Measurements from ENCODE around the gene CBR4.
"Not testable (repeated sequence)": the region's sequence is repeated elsewhere in the genome, so short reads cannot be mapped to it uniquely, and the experiment has no call there.

The CBR4 gene

GRCh38 chr4:168995537-168996295, 14.3 kb downstream of the CBR4 start:
- Histone ChIP-seq H3K4me1 (ENCODE audit: control insufficient read depth, insufficient read depth, low read length, poor library complexity, severe bottlenecking) (no peaks in the 10 kb centered on the region), H3K36me3 (ENCODE audit: control insufficient read depth, insufficient read depth, low read length) (peaks cover 8% of the 10 kb centered on the region), H3K27ac (ENCODE audit: insufficient read depth, low read length, poor library complexity, severe bottlenecking) (no peak overlapping the region), H3K27me3 (replicated peaks; ENCODE audit: control insufficient read depth, insufficient read depth, low read length, poor library complexity, severe bottlenecking) (no peaks in the 10 kb centered on the region), H3K9me3 (ENCODE audit: control insufficient read depth, low read length) (no peaks in the 10 kb centered on the region), H3K4me3 (ENCODE audit: insufficient read depth, low read depth, low read length, poor library complexity, severe bottlenecking) (no peak overlapping the region)
- no peak for DNase-seq

- no peak overlapping the region for H3K4me3 ChIP-seq (ENCODE audit: insufficient read depth, low read depth, low read length, poor library complexity, severe bottlenecking)
- H3K4me1 ChIP-seq (ENCODE audit: control insufficient read depth, insufficient read depth, low read length, poor library complexity, severe bottlenecking): no peaks in the 10 kb centered on the region
- H3K36me3 ChIP-seq (ENCODE audit: control insufficient read depth, insufficient read depth, low read length): peaks cover 6% of the 10 kb centered on the region
- no peaks in the 10 kb centered on the region for H3K9me3 ChIP-seq (ENCODE audit: control insufficient read depth, low read length)
- no peak overlapping the region for H3K27ac ChIP-seq (ENCODE audit: insufficient read depth, low read length, poor library complexity, severe bottlenecking)
- no peaks in the 10 kb centered on the region for H3K27me3 ChIP-seq (replicated peaks; ENCODE audit: control insufficient read depth, insufficient read depth, low read length, poor library complexity, severe bottlenecking)
- DNase-seq: no peak
Measured at GRCh38 chr4:168994958-168995357, 15.1 kb downstream of the CBR4 start.

- Histone ChIP-seq H3K27ac (ENCODE audit: insufficient read depth, low read length, poor library complexity, severe bottlenecking) (no peak overlapping the region), H3K9me3 (ENCODE audit: control insufficient read depth, low read length) (no peaks in the 10 kb centered on the region), H3K4me3 (ENCODE audit: insufficient read depth, low read depth, low read length, poor library complexity, severe bottlenecking) (no peak overlapping the region), H3K27me3 (replicated peaks; ENCODE audit: control insufficient read depth, insufficient read depth, low read length, poor library complexity, severe bottlenecking) (no peaks in the 10 kb centered on the region), H3K4me1 (ENCODE audit: control insufficient read depth, insufficient read depth, low read length, poor library complexity, severe bottlenecking) (no peaks in the 10 kb centered on the region), H3K36me3 (ENCODE audit: control insufficient read depth, insufficient read depth, low read length) (peaks cover 9% of the 10 kb centered on the region)
- no peak for DNase-seq
Measured at GRCh38 chr4:168993714-168994510, 16.1 kb downstream of the CBR4 start.

GRCh38 chr4:168992952-168993482, 17.0 kb downstream of the CBR4 start:
- not testable (repeated sequence) for H3K27me3 ChIP-seq (replicated peaks; ENCODE audit: control insufficient read depth, insufficient read depth, low read length, poor library complexity, severe bottlenecking); H3K4me3 ChIP-seq (ENCODE audit: insufficient read depth, low read depth, low read length, poor library complexity, severe bottlenecking); H3K27ac ChIP-seq (ENCODE audit: insufficient read depth, low read length, poor library complexity, severe bottlenecking); H3K36me3 ChIP-seq (ENCODE audit: control insufficient read depth, insufficient read depth, low read length); DNase-seq; H3K4me1 ChIP-seq (ENCODE audit: control insufficient read depth, insufficient read depth, low read length, poor library complexity, severe bottlenecking); H3K9me3 ChIP-seq (ENCODE audit: control insufficient read depth, low read length)

- Histone ChIP-seq H3K9me3 (ENCODE audit: control insufficient read depth, low read length) (peaks cover 4% of the 10 kb centered on the region), H3K27me3 (replicated peaks; ENCODE audit: control insufficient read depth, insufficient read depth, low read length, poor library complexity, severe bottlenecking) (no peaks in the 10 kb centered on the region), H3K4me1 (ENCODE audit: control insufficient read depth, insufficient read depth, low read length, poor library complexity, severe bottlenecking) (no peaks in the 10 kb centered on the region), H3K4me3 (ENCODE audit: insufficient read depth, low read depth, low read length, poor library complexity, severe bottlenecking) (no peak overlapping the region), H3K27ac (ENCODE audit: insufficient read depth, low read length, poor library complexity, severe bottlenecking) (no peak overlapping the region), H3K36me3 (ENCODE audit: control insufficient read depth, insufficient read depth, low read length) (peaks cover 6% of the 10 kb centered on the region)
- no peak for DNase-seq
Measured at GRCh38 chr4:168981942-168982341, 28.1 kb downstream of the CBR4 start.

- Histone ChIP-seq H3K4me3 (ENCODE audit: insufficient read depth, low read depth, low read length, poor library complexity, severe bottlenecking) (no peak overlapping the region), H3K4me1 (ENCODE audit: control insufficient read depth, insufficient read depth, low read length, poor library complexity, severe bottlenecking) (no peaks in the 10 kb centered on the region), H3K27me3 (replicated peaks; ENCODE audit: control insufficient read depth, insufficient read depth, low read length, poor library complexity, severe bottlenecking) (no peaks in the 10 kb centered on the region), H3K27ac (ENCODE audit: insufficient read depth, low read length, poor library complexity, severe bottlenecking) (no peak overlapping the region), H3K36me3 (ENCODE audit: control insufficient read depth, insufficient read depth, low read length) (peaks cover 6% of the 10 kb centered on the region), H3K9me3 (ENCODE audit: control insufficient read depth, low read length) (peaks cover 4% of the 10 kb centered on the region)
- no peak for DNase-seq
Measured at GRCh38 chr4:168981460-168981859, 28.6 kb downstream of the CBR4 start.

- H3K27me3 ChIP-seq (replicated peaks; ENCODE audit: control insufficient read depth, insufficient read depth, low read length, poor library complexity, severe bottlenecking): no peaks in the 10 kb centered on the region
- H3K9me3 ChIP-seq (ENCODE audit: control insufficient read depth, low read length): peaks cover 9% of the 10 kb centered on the region
- H3K4me3 ChIP-seq (ENCODE audit: insufficient read depth, low read depth, low read length, poor library complexity, severe bottlenecking): no peak overlapping the region
- H3K27ac ChIP-seq (ENCODE audit: insufficient read depth, low read length, poor library complexity, severe bottlenecking): no peak overlapping the region
- no peak for DNase-seq
- H3K36me3 ChIP-seq (ENCODE audit: control insufficient read depth, insufficient read depth, low read length): peaks cover 11% of the 10 kb centered on the region
- H3K4me1 ChIP-seq (ENCODE audit: control insufficient read depth, insufficient read depth, low read length, poor library complexity, severe bottlenecking): no peaks in the 10 kb centered on the region
Measured at GRCh38 chr4:168979338-168979737, 30.7 kb downstream of the CBR4 start.

GRCh38 chr4:168978001-168978700, 31.9 kb downstream of the CBR4 start:
- Histone ChIP-seq H3K4me1 (ENCODE audit: control insufficient read depth, insufficient read depth, low read length, poor library complexity, severe bottlenecking) (no peaks in the 10 kb centered on the region), H3K36me3 (ENCODE audit: control insufficient read depth, insufficient read depth, low read length) (peaks cover 11% of the 10 kb centered on the region), H3K9me3 (ENCODE audit: control insufficient read depth, low read length) (peaks cover 14% of the 10 kb centered on the region), H3K27ac (ENCODE audit: insufficient read depth, low read length, poor library complexity, severe bottlenecking) (no peak overlapping the region), H3K27me3 (replicated peaks; ENCODE audit: control insufficient read depth, insufficient read depth, low read length, poor library complexity, severe bottlenecking) (no peaks in the 10 kb centered on the region), H3K4me3 (ENCODE audit: insufficient read depth, low read depth, low read length, poor library complexity, severe bottlenecking) (no peak overlapping the region)
- no peak for DNase-seq

GRCh38 chr4:168972596-168972995, 37.5 kb downstream of the CBR4 start:
- Histone ChIP-seq H3K9me3 (ENCODE audit: control insufficient read depth, low read length) (peaks cover 13% of the 10 kb centered on the region), H3K27me3 (replicated peaks; ENCODE audit: control insufficient read depth, insufficient read depth, low read length, poor library complexity, severe bottlenecking) (no peaks in the 10 kb centered on the region)

More at GRCh38 chr4:168972596-168972995, 37.5 kb downstream of the CBR4 start:
- H3K36me3 ChIP-seq (ENCODE audit: control insufficient read depth, insufficient read depth, low read length): peaks cover 5% of the 10 kb centered on the region
- H3K4me3 ChIP-seq (ENCODE audit: insufficient read depth, low read depth, low read length, poor library complexity, severe bottlenecking): no peak overlapping the region
- no peak for DNase-seq
- H3K4me1 ChIP-seq (ENCODE audit: control insufficient read depth, insufficient read depth, low read length, poor library complexity, severe bottlenecking): no peaks in the 10 kb centered on the region
- H3K27ac ChIP-seq (ENCODE audit: insufficient read depth, low read length, poor library complexity, severe bottlenecking): no peak overlapping the region
